IPS-18a (cell line): Measurements from ENCODE around the gene OR52J3.

ENCODE experiments used
- H3K27ac ChIP-seq: one replicate; pipeline ENCODE4 v1.5.1; 2013; ENCODE audit warnings: low read length
- H3K27me3 ChIP-seq: one replicate; pipeline ENCODE4 v1.6.1; 2013; ENCODE audit warnings: mild to moderate bottlenecking, low read length; ENCODE audit not compliant: control insufficient read depth, insufficient read depth
- H3K36me3 ChIP-seq: one replicate; pipeline ENCODE4 v1.6.1; 2013; ENCODE audit warnings: low read depth, low read length; ENCODE audit not compliant: control insufficient read depth
- H3K4me1 ChIP-seq: one replicate; pipeline ENCODE4 v1.6.1; 2013; ENCODE audit warnings: low read depth, low read length; ENCODE audit not compliant: control insufficient read depth
- H3K4me3 ChIP-seq: one replicate; pipeline ENCODE4 v1.5.1; 2013; ENCODE audit warnings: low read length
- H3K9ac ChIP-seq: one replicate; pipeline ENCODE4 v1.6.1; 2013; ENCODE audit warnings: mild to moderate bottlenecking, low read length, moderate library complexity
- H3K9me3 ChIP-seq: one replicate; pipeline ENCODE4 v1.6.1; 2013; ENCODE audit warnings: low read depth, low read length; ENCODE audit not compliant: control insufficient read depth

The OR52J3 gene

DNA sequence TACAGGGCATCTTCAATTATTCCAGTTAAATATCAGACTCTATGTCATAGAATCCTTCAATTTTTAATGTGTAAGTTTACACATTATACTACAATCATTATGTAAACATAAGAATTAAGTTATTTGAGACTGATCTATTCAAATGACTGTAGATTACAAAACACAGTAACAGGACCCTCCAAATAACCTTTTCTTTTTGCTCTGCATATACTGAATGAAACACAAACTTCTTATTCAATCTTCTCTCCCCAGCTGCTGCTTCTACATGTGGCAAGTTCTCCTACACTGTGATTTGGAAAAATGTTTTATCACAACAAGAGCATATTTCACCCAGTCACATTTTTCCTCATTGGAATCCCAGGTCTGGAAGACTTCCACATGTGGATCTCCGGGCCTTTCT, at the start of gene OR52J3:
TSS of gene OR52J3 (plus strand) at position 301 of the 400 bp plus-strand sequence. CDS start at position 301, 0 bp downstream.
- Histone ChIP-seq H3K36me3 (no peaks in the 10 kb centered on the region), H3K4me1 (no peaks in the 10 kb centered on the region), H3K27ac (no peak within 1 kb of the TSS), H3K4me3 (no peak within 1 kb of the TSS), H3K9ac (no peak within 1 kb of the TSS), H3K9me3 (no peaks in the 10 kb centered on the region), H3K27me3 (no peaks in the 10 kb centered on the region)

DNA sequence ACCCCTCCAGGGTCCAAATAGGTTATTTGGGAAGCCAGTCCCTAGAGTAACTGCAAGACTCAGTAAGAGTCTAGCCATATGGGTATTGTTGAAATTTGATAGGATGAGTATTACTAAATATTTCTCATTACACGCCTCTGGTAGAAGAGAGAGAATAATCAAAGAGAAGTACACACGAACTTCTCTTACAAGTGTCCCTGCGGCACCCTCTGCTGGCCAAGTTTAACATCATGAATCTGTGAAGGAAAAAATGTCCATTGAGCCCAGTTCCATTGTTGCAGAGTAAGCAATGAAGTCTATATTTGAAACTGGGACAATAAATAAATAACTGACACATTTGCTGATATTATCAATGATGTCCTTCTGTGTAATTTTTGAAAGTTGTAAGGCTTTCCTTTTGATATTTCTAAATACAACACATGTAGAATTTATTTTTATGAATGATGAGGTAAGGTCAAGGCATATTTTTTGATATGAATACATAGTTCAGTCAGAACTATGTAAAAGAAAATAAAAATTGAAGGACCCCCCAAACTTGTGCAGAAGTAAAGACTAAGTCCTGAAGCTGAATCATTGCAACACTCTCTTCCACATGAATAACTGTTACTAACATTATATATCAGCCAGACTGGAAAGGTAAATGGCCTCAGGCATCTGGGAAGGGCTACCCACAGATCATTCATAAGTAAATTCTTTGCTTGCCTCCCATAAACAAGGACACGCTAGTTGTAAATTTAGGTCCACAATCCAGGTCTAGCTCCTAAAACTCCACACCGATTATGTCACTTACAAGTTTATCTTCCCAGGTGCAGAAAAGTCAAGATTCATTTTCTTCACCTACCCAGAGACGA, 41.7 kb upstream of the OR52J3 start:
- H3K27ac ChIP-seq, result no peak overlapping the region
- H3K9me3 ChIP-seq, result no peaks in the 10 kb centered on the region
- H3K4me3 ChIP-seq, result no peak overlapping the region
- no peaks in the 10 kb centered on the region for H3K4me1 ChIP-seq
- H3K9ac ChIP-seq, result no peak overlapping the region
- H3K36me3 ChIP-seq, result no peaks in the 10 kb centered on the region
- H3K27me3 ChIP-seq, result no peaks in the 10 kb centered on the region

DNA sequence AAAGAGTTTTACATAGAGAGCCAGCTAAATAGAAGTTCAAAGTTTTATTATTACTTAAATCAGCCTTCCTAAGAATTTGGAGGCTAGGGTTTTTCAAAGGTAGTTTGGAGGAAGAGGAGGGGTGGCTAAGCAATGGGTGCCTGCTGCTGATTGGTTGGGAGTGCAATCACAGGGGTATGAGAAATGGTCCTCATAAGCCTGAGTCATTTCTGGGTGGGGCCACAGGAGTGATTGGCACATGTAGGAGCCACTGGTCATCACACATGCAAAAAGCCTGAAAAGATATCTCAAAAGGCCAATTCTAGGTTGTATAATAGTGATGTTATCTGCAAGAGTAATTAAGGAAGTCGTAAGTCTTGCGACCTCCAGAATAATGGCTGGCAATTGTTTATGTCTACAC, 38.8 kb upstream of the OR52J3 start:
- Histone ChIP-seq H3K9me3 (no peaks in the 10 kb centered on the region), H3K27ac (no peak overlapping the region), H3K4me1 (no peaks in the 10 kb centered on the region), H3K9ac (no peak overlapping the region), H3K4me3 (no peak overlapping the region), H3K27me3 (no peaks in the 10 kb centered on the region), H3K36me3 (no peaks in the 10 kb centered on the region)

- Histone ChIP-seq H3K9ac (no peak overlapping the region), H3K4me1 (no peaks in the 10 kb centered on the region)
Measured at GRCh38 chr11:5011254-5011653, 35.1 kb upstream of the OR52J3 start.

GRCh38 chr11:5013012-5013411, 33.3 kb upstream of the OR52J3 start:
- no peak overlapping the region for H3K4me3 ChIP-seq
- H3K36me3 ChIP-seq, result no peaks in the 10 kb centered on the region
- H3K27me3 ChIP-seq, result no peaks in the 10 kb centered on the region
- H3K9me3 ChIP-seq, result no peaks in the 10 kb centered on the region
- no peaks in the 10 kb centered on the region for H3K4me1 ChIP-seq
- H3K27ac ChIP-seq, result no peak overlapping the region
- no peak overlapping the region for H3K9ac ChIP-seq

More at GRCh38 chr11:5011254-5011653, 35.1 kb upstream of the OR52J3 start:
- Histone ChIP-seq H3K9me3 (no peaks in the 10 kb centered on the region), H3K27me3 (no peaks in the 10 kb centered on the region), H3K4me3 (no peak overlapping the region), H3K36me3 (no peaks in the 10 kb centered on the region), H3K27ac (no peak overlapping the region)

GRCh38 chr11:5021996-5022395, 24.3 kb upstream of the OR52J3 start:
- Histone ChIP-seq H3K4me3 (no peak overlapping the region), H3K36me3 (no peaks in the 10 kb centered on the region), H3K27ac (no peak overlapping the region), H3K9me3 (no peaks in the 10 kb centered on the region), H3K4me1 (no peaks in the 10 kb centered on the region), H3K27me3 (no peaks in the 10 kb centered on the region), H3K9ac (no peak overlapping the region)

GRCh38 chr11:5036669-5037068, 9.7 kb upstream of the OR52J3 start:
- Histone ChIP-seq H3K4me1 (no peaks in the 10 kb centered on the region), H3K4me3 (no peak overlapping the region), H3K27ac (no peak overlapping the region), H3K9me3 (no peaks in the 10 kb centered on the region), H3K9ac (no peak overlapping the region), H3K27me3 (no peaks in the 10 kb centered on the region), H3K36me3 (no peaks in the 10 kb centered on the region)

DNA sequence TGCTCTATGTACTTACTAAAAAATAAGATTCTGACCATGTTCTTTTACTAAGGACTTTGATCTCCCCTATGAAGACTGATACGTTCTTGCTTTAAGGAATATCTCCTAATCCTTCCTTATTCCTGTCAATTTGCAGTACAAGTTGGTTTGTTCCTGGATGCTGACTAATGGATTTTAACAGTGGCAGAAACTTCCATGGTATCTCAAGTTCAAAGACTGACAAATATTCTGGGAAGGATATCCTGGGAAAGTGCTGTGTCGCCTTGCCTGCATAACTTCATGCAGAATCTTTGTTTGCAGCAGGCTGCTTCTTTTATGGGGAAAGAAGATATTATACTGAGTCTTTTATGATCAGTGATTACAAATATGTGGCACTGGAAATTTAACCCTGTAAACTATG, 8.4 kb upstream of the OR52J3 start:
- H3K36me3 ChIP-seq, result no peaks in the 10 kb centered on the region
- no peak overlapping the region for H3K4me3 ChIP-seq
- H3K9me3 ChIP-seq, result no peaks in the 10 kb centered on the region
- H3K9ac ChIP-seq, result no peak overlapping the region
- no peaks in the 10 kb centered on the region for H3K27me3 ChIP-seq
- H3K4me1 ChIP-seq, result no peaks in the 10 kb centered on the region
- no peak overlapping the region for H3K27ac ChIP-seq

- no peaks in the 10 kb centered on the region for H3K27me3 ChIP-seq
- no peak overlapping the region for H3K4me3 ChIP-seq
- H3K9ac ChIP-seq, result no peak overlapping the region
- H3K27ac ChIP-seq, result no peak overlapping the region
- no peaks in the 10 kb centered on the region for H3K4me1 ChIP-seq
- no peaks in the 10 kb centered on the region for H3K9me3 ChIP-seq
- no peaks in the 10 kb centered on the region for H3K36me3 ChIP-seq
Measured at GRCh38 chr11:5038341-5038740, 8.0 kb upstream of the OR52J3 start.

GRCh38 chr11:5040876-5041275, 5.5 kb upstream of the OR52J3 start:
- no peaks in the 10 kb centered on the region for H3K9me3 ChIP-seq

DNA sequence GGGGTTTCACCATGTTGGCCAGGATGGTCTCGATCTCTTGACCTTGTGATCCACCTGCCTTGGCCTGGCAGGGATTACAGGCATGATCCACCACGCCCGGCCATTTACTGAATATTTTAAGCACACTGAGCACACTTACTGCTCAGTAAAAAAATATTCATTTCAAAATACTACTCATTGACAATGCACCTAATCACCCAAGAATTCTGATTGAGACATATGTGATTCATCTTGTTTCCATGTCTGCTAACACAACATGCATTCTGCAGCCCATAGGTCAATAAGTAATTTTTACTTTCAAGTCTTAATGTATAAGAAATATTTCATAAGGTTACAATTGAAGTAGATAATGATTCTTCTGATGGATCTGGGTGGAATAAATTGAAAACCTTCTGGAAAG, 4.2 kb upstream of the OR52J3 start:
- Histone ChIP-seq H3K9ac (no peak overlapping the region), H3K27me3 (no peaks in the 10 kb centered on the region), H3K36me3 (no peaks in the 10 kb centered on the region), H3K27ac (no peak overlapping the region), H3K9me3 (no peaks in the 10 kb centered on the region), H3K4me3 (no peak overlapping the region), H3K4me1 (no peaks in the 10 kb centered on the region)

More at GRCh38 chr11:5040876-5041275, 5.5 kb upstream of the OR52J3 start:
- Histone ChIP-seq H3K27ac (no peak overlapping the region), H3K27me3 (no peaks in the 10 kb centered on the region), H3K9ac (no peak overlapping the region), H3K36me3 (no peaks in the 10 kb centered on the region), H3K4me1 (no peaks in the 10 kb centered on the region), H3K4me3 (no peak overlapping the region)

DNA sequence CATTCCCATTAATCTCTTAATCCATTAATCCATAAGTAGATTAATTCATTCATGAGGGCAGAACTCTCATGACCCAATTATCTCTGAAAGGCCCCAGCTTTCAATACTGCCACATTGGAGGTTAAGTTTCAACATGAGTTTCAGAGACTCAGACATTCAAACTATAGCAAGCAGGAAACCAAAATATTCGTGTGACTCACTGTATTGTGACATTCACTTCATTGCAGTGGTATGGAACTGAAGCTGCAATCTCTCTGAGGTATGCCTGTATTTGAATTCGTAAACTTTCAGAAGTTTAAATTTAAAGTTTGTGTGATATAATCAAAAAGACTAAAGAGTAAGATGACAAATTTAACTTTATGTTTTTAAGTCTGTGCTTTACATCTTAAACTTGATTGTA, 2.9 kb upstream of the OR52J3 start:
- Histone ChIP-seq H3K4me1 (no peaks in the 10 kb centered on the region), H3K27me3 (no peaks in the 10 kb centered on the region), H3K4me3 (no peak overlapping the region), H3K9me3 (no peaks in the 10 kb centered on the region), H3K27ac (no peak overlapping the region), H3K9ac (no peak overlapping the region), H3K36me3 (no peaks in the 10 kb centered on the region)
